ENCODE data around the gene SCART1.
"Not testable (repeated sequence)": the region's sequence is repeated elsewhere in the genome, so short reads cannot be mapped to it uniquely, and the experiment has no call there.

The SCART1 gene

DNA sequence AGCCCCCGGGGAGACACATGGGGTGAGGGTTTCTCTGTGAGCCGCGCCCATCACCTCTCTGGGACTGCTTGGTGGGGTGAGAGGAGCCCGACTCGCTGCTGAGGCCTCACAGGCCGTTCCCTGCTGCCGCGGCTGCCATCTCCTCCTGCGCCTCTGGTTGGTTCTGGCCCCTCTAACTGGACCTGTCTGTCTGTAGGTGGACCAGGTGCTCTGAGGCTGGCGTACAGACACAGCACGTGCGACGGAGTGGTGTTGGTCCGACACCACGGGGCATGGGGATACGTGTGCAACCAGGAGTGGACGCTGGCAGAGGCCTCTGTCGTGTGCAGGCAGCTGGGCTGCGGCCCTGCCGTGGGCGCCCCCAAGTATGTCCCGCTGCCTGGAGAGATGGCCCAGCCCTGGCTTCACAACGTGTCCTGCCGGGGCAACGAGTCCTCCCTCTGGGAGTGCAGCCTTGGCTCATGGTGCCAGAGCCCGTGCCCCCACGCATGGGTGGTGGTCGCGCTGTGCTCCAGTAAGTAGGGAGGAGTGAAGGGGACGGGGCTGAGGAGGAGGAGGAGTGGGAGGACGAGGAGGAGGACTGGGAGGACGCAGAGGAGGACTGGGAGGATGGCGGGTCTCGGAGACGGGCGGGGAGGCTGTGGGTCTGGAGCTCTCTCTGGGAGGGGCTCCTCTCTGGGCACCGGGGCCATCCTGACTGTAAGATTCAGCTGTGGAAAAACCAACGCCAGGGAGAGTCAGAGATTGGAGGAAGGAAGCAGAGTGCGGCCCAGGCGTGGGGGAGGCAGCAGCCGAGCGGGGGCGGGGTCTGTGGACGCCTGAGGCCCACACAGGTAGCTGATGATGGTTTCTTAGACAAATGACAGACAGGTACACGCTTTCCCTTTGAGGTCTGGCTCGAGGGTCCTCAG is 2.6 kb downstream of the SCART1 start:
- DNase-seq (ENCODE audit: low spot score) = no peak

DNA sequence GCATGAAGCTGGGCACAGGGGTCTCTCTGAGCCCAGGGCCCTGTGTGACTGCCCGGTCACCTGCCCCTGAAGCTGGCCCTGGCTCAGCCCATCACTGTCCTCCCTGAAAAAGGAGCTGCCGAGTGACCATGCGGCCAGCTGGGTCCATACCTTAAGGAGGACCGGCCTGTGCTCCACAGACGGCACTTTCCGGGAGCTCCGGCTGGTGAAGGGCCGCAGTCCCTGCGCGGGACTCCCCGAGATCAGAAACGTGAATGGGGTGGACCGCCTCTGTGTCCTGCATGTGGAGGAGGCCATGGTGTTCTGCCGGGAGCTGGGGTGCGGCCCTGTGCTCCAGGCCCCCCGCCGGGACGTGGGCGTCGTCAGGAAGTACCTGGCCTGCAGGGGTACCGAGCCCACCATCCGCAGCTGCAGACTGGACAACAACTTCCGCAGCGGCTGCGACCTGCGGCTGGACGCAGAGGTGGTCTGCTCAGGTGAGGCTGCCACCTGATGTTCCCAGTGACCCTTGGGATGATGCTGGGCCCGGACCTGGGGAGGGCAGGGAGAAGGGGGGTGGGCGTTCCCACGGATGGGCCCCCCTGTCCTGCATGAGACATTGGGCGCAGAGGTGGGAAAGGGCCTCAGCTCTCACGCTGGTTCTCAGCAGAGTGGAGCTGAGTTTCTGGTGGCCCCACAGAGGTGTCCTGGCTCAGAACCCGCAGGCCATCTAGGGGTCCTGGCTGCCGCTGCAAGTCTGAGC is 3.5 kb downstream of the SCART1 start:
- DNase-seq (ENCODE audit: low spot score) = no peak

DNA sequence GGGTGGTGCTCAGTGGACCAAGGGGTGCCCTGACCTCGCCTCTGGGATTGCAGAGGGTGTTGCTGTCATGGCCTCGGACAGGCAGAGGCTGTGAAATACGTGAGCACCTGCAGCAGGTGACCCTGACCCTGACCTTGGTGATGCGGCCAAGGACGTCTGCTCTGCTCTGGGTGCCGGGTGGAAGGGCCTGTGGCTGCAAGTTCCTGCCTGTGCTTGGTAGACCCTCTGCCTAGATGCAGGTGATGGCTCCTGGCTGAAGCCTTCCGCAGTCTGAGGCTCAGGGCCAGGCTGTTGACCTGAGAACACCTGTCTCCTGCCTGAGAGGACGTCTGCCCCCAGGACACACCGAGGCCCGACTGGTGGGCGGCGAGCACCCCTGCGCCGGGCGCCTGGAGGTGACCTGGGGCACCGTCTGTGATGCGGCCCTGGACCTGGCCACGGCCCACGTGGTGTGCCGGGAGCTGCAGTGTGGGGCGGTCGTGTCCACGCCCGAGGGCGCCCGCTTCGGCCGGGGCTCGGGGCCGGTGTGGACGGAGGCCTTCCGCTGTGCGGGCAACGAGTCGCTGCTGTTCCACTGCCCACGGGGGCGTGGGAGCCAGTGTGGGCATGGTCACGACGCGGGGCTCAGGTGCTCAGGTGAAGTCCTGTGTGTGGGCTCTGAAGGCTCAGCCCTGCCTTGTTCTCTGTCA is 4.4 kb downstream of the SCART1 start:
- no peak for DNase-seq (ENCODE audit: low spot score)

DNA sequence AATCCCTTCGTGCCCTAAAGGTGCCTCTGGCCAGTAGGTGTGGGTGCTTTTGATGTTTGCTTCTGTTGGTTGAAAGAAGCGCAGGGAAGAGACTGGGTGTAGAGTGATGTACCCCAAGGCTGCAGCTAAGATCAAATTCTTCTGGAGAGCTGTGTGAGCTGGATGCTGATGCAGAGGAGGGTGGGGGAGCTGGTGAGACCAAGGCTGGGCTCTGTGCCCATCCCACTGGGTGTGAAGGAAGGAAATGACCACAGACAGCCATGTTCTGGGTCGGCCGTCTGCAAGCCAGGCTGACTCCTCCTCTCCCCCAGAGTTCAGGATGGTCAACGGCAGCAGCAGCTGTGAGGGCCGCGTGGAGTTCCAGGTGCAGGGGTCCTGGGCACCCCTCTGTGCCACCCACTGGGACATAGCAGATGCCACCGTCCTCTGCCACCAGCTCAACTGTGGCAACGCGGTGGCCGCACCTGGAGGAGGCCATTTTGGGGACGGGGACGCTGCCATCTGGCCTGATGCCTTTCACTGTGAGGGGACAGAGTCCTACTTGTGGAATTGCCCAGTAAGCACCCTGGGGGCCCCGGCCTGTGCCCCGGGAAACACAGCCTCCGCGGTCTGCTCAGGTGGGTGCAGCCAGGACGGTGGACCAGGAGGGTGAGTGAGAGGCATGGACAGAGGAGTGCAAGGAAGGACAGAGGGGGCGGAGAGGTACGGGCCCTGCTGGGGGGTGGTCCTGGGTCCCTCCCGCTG is 5.1 kb downstream of the SCART1 start:
- DNase-seq (ENCODE audit: low spot score) = no peak

DNA sequence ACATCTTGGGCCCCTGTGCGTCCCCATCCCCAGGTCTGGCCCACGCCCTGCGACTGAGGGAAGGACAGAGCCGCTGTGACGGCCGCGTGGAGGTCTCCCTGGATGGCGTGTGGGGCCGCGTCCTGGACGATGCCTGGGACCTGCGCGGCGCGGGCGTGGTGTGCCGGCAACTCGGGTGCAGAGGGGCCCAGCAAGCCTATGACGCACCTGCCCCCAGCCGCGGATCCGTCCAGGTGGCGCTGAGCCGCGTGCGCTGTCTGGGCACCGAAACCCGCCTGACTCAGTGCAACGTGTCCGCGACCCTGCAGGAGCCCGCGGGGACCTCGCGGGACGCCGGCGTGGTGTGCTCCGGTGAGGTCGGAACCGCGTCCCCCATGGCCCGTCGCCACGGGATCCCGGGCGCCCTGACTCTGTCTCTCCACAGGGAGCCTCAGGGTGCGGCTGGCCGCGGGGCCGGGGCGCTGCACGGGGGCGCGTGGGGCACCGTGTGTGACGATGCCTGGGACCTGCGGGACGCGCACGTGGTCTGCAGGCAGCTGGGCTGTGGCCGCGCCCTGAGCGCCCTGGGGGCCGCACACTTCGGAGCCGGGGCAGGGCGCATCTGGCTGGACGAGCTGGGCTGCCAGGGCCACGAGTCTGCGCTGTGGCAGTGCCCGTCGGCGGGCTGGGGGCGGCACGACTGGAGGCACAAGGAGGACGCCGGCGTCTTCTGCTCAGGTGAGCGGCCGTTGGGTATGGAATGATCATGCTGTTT is 5.9 kb downstream of the SCART1 start:
- DNase-seq (ENCODE audit: low spot score) = no peak

DNA sequence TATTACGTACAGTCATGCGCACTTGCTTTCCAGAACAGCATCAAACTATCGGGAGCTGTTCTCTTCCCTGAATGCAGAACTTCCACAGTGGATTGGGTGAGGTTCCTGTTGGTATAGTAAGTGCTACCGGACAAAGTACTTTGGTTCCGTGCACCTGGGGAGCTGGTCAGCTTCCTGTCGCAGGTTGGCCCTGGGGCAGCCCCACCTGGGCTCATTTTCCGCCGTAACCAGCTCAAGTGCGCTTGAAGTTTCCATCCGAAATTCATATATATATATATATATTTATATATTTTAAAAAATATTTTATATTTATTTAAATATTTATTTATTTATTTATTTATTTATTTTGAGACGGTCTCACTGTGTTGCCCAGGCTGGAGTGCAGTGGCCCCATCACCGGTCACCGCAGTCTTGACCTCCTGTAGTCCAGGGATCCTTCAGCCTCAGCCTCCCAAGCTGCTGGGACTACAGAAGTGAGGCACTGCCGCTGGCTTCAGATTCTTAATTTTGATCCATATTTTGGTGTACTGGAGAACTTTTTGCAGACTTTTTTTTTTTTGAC is 6.5 kb downstream of the SCART1 start:
- no peak for DNase-seq (ENCODE audit: low spot score)

DNA sequence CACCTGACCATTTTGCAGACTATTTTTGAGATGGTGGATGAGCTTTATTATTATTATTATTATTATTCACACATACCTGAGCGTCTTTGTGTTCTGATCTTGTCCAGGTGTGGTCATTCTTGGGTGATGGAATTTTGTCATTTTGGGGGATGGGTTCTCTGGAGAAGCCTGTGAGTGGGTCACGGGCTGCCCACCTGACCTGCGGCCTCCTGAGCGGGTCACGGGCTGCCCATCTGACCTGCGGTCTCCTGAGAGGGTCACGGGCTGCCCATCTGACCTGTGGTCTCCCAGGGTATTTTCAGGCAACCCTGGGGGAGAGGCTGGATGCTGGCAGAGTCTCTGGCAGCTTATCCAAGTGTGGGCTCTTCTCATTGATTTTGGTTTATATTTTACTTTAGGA is 7.3 kb downstream of the SCART1 start:
- DNase-seq (ENCODE audit: low spot score) = no peak

DNA sequence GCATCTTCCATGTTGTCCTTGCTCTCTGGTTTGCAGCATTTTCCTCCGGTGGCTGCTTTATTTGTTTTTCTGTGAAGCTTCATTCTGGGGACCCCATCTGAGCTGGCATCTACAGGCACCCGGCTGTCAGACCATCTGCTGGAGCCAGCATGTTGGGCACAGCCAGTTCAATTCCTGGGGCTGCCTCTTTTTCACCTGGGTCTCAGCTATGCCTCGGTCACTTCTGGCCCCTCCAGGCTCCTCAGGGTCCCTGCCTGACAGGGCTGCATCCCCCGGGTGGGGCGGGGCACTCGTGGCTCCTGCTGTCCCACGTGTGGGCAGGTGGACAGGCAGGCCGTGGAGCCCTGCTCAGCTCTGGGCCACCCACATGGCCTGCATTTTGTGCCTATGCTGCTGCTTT is 8.1 kb downstream of the SCART1 start:
- DNase-seq (ENCODE audit: low spot score) = no peak

DNA sequence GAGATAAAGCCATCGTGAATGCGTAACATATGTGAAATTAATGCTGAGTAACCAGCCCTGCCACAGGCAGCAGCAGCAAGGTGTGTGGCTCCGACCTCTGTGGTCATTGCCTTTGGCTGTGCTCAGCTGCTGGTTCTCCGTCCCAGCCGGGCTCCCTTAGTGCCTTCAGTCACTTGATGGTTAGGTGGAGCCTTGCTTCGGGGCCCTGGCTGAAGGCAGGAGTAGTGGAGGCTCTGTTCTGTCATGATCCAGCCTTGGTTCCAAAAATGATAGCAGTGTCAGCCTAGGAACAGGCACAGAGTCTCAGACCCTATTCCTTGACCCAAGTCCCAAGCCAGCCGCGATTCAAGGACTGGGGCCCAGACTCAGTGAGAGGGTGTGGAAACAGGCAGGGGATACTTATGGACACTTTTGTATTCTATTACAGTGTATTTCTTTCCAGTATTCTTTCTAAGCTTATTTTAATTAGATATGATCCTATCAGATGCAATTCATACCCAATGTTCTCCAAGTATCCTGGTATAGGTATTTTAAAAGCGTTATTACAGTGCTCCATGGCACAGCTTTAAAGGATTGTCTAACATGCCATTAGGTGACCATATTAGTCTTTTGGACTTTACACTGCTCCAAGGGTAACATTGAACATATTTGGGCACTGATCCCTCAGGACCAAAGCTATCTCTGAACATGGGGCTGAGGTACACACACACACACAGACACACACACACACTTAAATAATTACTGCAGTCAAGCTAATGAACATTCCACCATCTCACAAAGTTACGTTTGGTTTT is 9.0 kb downstream of the SCART1 start:
- no peak for DNase-seq (ENCODE audit: low spot score)

DNA sequence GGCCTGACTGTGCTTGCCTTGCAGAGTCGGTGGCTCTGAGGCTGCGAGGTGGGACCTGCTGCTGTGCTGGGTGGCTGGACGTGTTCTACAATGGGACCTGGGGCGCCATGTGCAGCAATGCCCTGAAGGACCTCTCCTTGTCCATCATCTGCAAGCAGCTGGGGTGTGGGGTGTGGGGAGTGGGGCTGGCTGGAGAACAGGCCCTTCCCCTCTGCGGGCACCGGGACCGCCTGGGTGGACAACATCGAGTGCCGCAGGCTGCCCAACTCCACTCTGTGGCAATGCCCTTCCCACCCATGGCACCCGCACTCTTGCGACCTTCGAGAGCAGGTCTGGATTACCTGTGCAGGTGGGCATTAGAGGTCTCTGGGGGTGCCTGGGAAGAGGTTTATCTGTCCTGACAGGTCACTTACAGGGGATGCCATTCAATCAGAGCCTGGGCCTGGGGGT is 10.9 kb downstream of the SCART1 start:
- DNase-seq (ENCODE audit: low spot score) = no peak

DNA sequence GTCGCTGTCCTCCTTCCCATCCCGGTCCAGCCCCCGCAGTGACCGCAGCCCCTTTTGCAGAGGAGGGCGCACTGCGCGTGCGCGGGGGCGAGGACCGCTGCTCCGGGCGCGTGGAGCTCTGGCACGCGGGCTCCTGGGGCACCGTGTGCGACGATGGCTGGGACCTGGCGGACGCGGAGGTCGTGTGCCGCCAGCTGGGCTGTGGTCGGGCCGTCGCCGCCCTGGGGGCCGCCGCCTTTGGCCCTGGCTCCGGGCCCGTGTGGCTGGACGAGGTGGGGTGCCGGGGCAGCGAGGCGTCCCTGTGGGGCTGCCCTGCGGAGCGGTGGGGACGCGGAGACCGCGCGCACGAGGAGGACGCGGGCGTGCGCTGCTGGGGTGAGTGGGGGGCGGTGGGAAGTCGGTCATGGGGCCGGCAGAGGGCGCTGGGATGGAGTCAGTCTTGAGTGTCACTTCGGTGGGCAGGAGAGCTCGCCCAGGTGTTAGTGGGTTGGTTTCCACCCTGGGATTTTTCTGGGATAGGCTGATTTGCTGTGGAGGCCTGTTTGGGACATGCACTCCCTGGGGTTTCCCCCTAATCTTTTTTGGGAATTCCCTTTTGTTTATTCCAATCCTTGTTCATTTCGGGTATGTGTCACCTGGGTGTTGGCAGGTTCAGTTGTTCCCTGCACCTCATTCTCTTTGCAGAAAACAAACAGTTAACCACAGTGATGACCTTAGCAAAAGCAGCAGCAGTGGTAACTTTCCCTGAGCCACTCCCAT is 11.6 kb downstream of the SCART1 start:
- no peak for DNase-seq (ENCODE audit: low spot score)

DNA sequence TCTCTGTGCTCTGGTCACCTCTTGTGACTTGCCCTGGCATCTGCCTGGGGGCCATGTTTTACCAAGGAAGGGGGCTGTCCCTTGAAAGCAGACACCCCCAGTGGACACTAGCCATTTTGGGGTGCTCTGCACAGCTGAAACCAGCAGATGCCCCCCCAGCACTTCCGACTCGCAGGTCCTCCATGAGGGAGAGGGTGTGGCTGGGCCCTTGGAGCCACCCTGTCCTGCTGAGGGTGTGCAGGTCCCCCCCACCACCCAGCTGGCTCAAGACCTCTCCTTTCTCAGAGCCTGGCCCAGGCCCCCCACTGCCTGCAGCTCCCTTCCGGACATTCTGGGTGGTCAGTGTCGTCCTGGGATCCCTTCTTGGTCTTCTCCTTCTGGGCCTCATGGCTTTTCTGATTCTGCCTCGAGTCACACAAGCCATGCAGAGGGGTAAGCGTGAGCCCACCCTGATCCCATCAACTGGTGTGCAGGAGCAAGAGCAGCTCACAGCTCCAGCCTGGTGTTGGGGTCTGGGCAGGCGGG is 12.3 kb downstream of the SCART1 start:
- no peak for DNase-seq (ENCODE audit: low spot score)

DNA sequence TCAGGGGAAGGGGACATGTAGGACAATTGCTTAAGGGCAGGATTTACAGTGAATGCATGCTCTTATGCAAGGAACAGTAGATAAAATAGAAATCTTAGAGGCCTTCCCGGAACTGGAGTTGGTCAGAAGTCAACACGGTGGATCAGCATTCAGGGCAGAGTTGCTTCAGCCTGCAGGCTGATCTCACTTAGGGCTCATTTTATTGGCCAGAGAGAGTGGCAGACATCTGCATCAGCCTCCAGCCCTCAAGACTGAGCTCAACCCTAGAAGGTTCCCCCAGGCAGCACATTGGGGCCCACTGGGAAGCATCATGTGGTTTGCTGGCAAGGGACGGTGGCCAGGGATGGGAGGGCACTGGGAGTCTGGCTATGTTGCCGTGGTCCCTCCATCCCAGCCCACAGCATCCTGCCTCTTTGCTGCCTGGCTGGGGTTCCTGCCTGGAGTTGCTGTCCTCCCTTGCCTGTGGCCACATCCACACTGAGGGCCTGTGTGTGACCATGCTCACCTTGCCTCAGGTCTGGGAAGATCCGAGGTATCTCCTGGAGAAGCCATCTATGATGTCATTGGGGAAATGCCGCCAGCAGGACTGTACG is 13.0 kb downstream of the SCART1 start:
- no peak for DNase-seq (ENCODE audit: low spot score)

DNA sequence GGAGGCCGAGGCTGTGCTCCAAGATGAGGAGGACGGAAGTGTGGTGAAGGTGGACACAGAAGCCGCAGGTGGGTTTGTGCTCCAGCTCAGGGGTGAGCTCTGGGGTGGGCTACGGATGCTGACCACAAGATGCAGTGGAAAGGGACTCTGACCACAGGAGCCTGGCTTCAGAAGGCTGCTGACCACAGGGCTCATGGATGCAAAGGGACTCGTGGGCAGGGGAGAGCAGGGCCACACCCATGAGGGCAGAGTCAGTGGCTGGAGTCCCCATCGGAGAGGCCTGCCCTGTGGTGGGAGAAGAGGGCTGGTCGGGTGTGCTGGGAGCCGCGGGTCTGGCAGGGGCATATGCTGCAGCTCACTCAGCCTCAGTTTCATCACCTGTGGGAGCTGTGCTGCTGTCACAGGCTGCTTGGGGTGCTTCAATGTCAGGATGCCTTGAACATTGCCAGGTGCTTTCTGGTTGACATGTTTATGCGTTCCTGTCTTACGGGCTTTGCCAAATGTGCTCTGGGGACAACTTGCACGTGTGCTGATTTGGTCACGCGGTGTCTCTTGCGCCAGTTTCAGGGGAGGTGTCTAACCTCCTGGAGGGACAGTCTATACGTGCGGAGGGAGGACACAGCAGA is 13.7 kb downstream of the SCART1 start:
- DNase-seq (ENCODE audit: low spot score) = no peak

DNA sequence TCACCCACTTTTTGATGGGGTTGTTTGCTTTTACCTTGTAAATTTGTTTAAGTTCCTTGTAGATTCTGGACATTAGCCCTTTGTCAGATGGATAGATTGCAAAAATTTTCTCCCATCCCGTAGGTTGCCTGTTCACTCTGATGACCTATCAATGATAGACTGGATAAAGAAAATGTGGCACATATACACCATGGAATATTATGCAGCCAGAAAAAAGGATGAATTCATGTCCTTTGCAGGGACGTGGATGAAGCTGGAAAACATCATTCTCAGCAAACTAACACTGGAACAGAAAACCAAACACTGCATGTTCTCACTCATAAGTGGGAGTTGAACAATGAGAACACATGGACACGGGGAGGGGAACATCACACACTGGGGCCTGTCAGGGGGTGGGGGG is 15.5 kb downstream of the SCART1 start:
- DNase-seq (ENCODE audit: low spot score) = not testable (repeated sequence)

DNA sequence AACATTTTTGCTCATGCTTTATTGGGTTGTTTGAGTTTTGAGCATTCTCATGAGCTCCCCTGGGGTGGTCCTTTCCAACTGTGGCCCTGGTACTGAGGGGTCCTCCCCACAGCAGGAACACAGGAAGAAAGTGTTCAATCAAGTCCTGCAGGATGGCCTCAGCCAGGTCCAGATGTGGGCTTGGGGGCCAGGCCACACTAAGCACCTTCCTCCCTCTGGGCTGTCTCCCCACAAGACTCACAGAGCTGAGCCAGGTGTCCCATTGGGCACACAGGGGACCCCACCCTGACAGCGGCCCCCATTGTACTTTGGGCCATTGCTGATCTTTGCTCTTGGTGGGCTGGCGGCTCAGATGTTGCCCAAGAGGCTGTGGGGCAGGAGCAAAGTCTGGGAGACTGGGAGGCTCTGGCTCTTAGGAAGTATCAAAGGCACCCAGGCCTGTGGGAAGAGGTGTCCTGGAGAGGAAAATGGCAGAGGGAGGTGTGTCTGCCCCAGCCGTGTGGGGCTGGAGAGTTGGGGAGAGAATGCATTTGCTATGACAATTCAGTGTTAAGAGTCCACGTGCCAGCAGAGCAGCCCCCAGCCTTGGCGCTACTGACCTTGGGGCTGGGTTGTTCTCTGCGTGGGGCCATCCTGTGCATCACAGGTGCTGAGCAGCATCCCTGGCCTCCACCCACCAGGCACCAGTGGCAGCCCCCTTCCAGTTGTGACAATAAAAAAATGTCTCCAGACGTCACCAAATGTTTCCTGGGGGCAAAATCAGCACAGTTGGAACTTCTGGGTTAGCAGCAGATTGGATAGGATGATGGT is 17.8 kb downstream of the SCART1 start:
- no peak for DNase-seq (ENCODE audit: low spot score)

DNA sequence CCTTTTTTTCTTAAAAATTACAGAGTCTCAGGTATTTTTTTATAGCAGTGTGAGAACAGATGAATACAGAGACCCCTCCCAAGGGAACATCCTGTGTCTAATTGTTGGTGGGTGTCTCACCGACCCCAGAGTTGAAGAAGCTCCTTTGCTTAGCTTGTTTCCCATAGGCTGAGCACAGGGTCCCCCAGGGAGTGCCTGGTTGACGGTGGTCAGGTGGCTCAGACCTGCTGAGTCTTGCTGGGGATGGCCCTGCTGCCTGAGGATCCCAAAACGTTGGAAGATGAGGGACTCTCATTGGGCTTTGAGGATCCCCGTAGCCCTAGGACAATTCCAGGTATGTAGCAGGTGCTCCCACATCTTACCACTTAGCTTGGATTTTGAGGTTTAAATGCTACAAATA is 19.5 kb downstream of the SCART1 start:
- no peak for DNase-seq (ENCODE audit: low spot score)

All from putamen (tissue), 1 donor.